HG03066 (cell line): ENCODE measurements around the gene DNAAF5.
"Not testable (repeated sequence)": the region's sequence is repeated elsewhere in the genome, so short reads cannot be mapped to it uniquely, and the experiment has no call there.

Source experiments
- ATAC-seq: cut with Tn5 transposase; IDR thresholded peaks from one replicate; pipeline ENCODE4 v1.9.1; 2021; ENCODE audit warnings: low read depth; ENCODE audit not compliant: unreplicated experiment

Gene DNAAF5

DNA sequence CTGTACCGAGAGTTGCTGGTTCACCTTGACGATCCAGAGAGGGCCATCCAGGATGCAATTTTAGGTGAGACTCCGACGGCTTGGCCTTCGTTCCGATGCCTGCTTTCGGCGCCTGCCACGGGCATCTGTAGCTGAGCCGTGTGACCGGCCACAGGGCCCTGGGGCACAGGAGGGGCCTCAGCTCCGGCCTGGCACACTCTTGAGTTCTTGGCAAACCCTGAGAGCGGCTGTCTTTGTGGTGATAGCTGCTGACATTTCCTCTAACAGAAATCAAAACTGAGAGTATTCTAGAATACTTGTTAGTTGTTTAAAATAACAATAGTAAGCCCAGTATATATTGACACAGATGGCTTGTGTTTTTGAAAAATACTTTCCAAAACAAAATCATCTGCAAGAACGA is 53.6 kb downstream of the DNAAF5 start:
- no peak for ATAC-seq

DNA sequence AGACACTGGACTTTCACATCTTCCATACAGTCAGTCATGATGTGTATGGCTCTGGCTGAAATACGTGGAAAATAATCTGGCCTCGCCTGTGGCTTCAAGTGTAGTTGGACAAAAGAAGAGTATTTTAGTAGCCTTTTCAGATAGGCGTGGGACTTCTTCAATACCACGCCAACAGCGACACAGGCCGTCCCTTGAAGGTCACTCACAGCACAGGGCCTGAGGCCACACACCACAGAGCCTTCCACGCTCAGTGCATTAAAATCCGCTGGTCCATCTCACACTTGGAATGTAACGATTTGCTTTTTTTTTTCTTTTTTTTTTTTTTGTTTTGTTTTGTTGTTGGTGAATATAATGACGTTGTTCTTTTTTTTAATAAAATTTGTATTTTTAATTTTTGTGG is 54.0 kb downstream of the DNAAF5 start:
- no peak for ATAC-seq

GRCh38 chr7:781186-781849 is 54.8 kb downstream of the DNAAF5 start:
- no peak for ATAC-seq

GRCh38 chr7:781936-782529 is 55.5 kb downstream of the DNAAF5 start:
- no peak for ATAC-seq

DNA sequence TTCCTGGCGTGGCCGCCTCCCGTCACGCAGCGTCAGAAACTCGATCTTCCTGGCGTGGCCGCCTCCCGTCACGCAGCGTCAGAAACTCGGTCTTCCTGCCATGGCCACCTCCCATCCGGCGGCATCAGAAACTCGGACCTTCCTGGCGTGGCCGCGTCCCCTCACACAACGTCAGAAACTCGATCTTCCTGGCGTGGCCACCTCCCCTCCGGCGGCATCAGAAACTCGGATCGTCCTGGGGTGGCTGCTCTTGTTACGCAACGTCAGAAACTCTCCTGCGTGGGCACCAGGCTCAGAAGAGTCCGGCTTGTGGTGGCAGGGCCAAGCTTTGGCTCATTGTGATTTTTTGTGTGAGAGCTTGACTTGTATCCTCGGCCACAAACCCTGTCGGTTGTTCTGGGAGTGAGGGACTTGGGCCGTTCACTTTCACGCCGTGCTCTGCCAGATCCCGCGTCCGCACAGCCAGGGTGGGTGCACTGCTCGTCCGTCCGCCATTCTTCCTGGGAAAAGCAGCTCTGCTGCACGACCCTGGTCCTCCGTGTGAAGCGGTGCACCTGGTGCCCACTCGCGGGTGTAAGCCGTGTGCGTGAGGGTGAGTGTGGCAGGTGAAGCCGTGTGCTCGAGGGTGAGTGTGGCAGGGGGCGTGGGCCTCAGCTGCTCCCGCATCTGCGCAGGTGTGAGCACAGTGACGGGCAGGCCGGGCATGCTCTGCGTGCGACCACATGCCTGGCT is 56.4 kb downstream of the DNAAF5 start:
- ATAC-seq: no peak

GRCh38 chr7:783556-784490 is 57.3 kb downstream of the DNAAF5 start:
- ATAC-seq: no peak

GRCh38 chr7:784971-785370 is 58.5 kb downstream of the DNAAF5 start:
- ATAC-seq: no peak

DNA sequence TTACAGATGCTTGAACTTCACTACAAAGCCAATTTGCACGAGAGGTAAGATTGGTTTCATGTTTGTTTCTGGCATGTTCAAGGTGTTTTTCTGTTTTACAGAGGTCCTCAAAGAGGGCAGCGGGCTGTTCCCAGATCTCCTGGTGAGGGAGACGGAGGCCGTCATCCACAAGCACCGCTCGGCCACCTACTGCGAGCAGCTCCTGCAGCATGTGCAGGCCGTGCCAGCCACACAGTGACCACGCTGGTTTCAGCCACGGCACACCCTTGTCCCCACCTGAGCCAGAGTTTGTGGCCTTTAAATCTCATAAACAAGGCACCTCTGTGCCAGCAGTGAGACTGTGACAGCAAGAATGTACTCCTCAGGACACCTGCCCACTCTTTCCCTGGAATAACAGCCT is 58.9 kb downstream of the DNAAF5 start:
- ATAC-seq: no peak

DNA sequence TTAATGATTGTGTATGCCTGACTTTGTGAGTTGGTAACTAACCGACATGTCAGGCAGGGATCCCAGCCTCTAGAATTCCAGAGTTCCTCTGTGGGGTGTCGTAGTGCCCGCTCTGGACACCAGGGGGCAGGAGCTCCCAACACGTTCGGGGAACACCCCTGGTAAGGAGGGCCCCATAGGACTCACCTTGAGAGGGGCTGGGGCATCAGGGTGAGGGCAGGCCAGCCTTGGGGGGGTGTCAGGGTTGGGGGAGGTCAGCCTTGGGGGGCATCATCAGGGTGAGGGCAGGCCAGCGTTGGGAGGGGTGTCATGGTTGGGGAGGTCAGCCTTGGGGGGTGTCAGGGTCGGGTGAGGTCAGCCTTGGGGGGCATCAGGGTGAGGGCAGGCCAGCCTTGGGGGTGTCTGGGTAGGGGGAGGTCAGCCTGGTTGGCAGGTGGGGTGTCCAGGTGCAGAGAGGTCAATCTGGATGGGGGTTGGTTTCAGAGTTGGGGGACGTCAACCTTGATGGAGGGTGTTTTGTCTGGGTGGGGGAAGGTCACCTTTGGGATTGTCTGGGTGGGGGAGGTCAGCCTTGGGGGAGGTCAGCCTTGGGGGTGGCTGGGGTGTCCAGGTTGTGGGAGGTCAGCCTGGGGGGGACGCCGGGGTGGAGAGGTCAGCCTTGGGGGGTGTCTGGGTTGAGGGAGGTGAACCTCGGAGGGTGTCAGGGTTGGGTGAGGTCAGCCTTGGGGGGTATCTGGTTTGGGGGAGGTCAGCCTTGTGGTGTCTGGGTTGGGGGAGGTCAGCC is 60.2 kb downstream of the DNAAF5 start:
- ATAC-seq: no peak

DNA sequence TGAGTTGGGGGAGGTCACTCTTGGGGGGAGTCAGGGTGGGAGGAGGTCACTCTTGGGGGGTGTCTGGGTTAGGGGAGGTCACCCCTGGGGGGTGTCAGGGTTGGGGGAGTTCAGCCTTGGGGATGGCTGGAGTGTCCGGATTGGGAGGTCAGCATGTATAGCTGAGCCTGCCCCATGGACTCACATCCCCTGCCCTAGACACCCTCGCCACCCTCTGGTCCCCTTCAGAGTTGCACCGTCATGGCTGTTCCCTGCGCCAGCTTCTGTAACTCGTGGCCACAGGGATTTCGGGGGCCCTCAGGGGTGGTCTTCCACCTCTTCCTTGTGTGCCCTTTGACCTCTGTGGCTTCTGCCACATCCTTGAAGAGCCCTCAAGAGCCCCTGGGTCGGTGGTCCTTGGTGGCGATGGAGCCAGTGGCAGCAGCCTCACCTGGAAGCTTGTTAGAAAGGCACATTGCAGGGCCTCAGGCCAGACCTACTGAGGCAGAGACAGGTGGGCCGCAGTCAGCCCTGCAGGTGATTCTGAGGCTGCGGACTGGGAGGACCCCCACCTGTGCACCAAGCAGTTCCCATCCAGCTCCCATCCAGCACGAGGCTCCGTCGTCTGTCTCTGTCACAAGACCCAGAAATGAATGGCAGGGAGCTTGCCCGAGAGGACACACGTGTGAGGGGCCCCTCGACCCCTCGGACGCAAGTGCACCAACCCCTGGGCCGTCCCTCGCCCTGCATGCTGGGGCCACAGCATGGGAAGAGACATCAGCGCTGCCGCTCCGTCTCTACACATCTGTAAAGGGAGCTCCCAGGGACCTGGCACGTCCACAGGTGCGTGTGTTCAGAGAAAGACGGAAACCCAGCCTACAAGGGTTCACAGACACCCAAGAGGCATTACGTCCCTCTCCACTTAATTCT is 61.1 kb downstream of the DNAAF5 start:
- ATAC-seq: no peak

GRCh38 chr7:791519-791918 is 65.0 kb downstream of the DNAAF5 start:
- no peak for ATAC-seq

DNA sequence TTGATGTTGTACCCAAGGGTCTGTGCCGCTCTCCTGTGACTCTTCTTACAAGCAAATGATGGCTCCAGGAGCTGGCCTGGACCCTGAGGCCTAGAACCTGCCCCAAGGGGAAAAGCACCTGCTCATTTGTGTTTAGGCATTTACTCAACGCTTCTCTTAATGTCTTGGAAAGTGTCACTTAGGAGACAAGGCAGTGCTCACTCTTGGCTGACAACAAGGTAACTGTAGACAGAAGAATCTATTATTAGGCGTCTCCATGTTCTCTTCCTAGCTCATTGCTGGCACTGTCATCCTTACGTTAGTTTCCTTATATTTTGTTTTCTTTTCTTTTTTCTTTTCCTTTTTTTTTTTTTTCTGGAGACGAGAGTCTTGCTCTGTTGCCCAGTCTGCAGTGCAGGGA is 67.7 kb downstream of the DNAAF5 start:
- no peak for ATAC-seq

DNA sequence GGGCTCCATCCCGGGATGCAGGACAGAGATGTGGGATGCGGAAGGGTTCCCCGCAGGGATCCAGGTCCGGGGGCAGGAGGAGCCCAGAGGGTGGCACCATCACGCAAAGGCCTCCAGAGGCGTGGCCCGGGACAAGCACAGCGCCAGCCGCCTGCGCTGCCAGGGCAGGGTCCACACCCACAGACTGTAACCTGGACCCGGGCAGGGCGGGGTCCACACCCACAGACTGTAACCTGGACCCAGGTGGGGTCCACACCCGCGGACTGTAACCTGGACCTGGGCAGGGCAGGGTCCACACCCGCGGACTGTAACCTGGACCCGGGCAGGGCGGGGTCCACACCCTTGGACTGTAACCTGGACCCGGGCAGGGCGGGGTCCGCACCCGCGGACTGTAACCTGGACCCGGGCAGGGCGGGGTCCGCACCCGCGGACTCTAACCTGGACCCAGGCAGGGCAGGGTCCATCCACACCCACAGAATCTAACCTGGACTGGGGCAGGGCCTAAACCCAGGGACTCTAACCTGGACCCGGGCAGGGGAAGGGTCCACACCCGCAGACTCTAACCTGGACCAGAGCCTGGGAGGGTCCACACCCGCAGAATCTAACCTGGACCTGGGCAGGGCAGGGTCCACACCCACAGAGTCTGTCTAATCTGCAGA is 68.3 kb downstream of the DNAAF5 start:
- no peak for ATAC-seq

DNA sequence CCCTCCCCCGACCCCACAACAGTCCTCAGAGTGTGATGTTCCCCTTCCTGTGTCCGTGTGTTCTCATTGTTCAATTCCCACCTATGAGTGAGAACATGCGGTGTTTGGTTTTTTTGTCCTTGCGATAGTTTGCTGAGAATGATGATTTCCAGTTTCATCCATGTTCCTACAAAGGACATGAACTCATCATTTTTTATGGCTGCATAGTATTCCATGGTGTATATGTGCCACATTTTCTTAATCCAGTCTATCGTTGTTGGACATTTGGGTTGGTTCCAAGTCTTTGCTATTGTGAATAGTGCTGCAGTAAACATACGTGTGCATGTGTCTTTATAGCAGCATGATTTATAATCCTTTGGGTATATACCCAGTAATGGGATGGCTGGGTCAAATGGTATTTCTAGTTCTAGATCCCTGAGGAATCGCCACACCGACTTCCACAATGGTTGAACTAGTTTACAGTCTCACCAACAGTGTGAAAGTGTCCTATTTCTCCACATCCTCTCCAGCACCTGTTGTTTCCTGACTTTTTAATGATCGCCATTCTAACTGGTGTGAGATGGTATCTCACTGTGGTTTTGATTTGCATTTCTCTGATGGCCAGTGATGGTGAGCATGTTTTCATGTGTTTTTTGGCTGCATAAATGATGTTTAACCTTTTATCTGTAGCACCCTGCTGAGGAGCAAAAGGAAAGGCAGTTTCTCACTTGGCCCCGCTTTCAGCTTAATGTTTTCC is 70.1 kb downstream of the DNAAF5 start:
- ATAC-seq: not testable (repeated sequence)

DNA sequence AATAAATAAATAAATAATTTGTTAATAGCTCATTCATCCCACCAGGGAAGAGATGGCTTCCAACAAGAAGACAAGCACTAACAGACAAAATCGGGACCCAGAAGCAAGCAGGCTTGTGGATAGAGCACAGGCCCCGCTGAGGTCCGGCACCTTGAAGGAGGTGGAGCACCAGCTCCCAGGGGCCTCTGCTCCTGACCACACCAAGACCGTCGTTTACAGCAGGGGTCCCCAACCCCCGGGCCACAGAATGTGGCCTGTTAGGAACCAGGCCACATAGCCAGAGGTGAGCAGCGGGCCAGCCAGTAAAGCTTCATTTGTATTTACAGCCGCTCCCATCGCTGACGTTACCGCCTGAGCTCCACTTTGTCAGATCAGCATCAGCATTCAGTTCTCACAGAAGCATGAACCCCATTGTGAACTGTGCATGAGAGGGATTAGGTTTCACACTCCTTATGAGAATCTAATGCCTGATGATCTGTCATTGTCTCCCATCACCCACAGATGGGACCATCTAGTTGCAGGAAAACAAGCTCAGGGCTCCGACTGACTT is 72.5 kb downstream of the DNAAF5 start:
- ATAC-seq: no peak

- no peak for ATAC-seq
These were observed 74.2 kb downstream of the DNAAF5 start for GRCh38 chr7:800692-801091.

DNA sequence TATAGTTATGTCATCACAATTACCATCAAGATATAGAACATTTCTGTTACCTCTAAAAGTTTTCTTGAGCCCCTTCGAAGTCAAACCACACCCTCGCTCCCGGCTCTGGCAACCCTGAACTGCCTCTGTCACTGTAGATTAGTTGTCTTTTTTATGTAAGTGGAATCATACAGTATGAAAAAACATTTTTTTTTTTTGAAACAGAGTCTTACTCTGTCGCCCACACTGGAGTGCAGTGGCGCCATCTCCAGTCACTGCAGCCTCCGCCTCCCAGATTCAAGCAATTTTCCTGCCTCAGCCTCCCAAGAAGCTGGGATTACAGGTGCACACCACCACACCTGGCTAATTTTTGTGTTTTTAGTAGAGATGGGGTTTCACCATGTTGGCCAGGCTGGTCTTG is 74.9 kb downstream of the DNAAF5 start:
- ATAC-seq: not testable (repeated sequence)

DNA sequence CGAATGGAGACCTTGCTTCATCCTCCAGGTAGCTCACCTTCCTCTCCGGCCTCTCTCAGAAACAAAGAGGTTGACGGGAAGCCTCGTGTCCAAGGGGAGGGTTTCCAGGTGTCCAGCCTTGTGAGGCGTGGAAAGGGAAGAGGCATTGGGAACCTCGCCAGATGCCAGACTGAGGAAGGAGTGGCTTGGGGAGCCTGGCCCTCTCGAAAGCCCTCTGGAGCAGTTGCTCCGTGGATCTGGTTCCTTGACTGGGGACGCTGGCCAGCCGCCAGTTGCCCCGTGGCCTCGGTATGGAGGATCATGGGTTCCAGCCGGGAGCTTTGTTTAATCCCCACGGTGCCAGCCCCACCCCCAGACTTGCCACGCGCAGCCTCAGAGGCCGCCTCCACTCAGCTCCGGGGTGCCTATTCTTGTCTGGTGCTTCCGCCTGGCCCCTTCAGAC is 75.5 kb downstream of the DNAAF5 start:
- no peak for ATAC-seq
